ENCODE measurements around the gene PDE4A.

- TF ChIP-seq EZH2 (IDR thresholded peaks at IDR 0.05; ENCODE audit: borderline replicate concordance) (no peak), EZH2phosphoT487 (IDR thresholded peaks at IDR 0.05; ENCODE audit: low read depth, severe bottlenecking, unreplicated experiment) (no peak)
- TF ChIP-seq, protein P1, sequence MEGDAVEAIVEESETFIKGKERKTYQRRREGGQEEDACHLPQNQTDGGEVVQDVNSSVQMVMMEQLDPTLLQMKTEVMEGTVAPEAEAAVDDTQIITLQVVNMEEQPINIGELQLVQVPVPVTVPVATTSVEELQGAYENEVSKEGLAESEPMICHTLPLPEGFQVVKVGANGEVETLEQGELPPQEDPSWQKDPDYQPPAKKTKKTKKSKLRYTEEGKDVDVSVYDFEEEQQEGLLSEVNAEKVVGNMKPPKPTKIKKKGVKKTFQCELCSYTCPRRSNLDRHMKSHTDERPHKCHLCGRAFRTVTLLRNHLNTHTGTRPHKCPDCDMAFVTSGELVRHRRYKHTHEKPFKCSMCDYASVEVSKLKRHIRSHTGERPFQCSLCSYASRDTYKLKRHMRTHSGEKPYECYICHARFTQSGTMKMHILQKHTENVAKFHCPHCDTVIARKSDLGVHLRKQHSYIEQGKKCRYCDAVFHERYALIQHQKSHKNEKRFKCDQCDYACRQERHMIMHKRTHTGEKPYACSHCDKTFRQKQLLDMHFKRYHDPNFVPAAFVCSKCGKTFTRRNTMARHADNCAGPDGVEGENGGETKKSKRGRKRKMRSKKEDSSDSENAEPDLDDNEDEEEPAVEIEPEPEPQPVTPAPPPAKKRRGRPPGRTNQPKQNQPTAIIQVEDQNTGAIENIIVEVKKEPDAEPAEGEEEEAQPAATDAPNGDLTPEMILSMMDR (IDR thresholded peaks at IDR 0.05; ENCODE audit: poor library complexity), result no peak
These were observed 58.1 kb downstream of the PDE4A start for GRCh38 chr19:10478476-10478875.
